ENCODE results near the gene MIF4GD.
A peak's percentile ranks its signal among the peaks of the same experiment; 100 is the strongest.
"Not testable (repeated sequence)": the region's sequence is repeated elsewhere in the genome, so short reads cannot be mapped to it uniquely, and the experiment has no call there.

MIF4GD gene

DNA sequence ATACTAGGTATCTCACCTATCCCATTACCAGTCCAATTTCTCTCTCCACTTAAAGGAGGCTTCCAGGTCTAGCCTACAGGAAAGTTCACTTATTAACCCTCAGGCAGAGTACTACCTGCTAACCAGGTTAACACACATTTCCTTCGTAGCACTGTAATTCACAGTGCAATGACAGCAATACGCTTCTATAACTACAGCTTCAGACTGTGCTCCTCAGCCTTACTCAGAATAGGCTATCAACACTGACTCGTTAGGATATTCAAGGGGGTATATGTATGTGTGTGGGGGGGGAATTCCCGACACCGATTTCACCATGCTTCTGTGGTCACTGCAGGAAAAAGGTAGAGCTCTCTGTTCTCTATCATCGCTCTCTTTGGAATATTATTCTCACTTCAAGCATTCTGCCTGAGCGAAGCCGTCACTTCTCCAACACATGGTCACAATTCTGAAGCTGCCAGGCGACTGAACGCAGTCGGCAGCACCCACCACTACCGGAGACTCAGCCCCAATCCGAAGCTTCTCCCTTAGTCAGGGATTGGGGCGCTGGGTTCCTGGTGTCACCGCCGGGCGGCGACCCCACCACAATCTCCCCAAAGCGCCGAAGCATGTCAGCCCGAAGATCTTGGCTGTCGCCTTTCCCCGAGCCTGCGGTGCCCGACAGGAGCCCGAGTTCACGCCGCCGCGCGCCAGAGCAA is 10.2 kb downstream of the MIF4GD start:
- Histone ChIP-seq H3K4me1 (peaks cover 9% of the 10 kb centered on the region), H3K27me3 (ENCODE audit: low read depth) (no peaks in the 10 kb centered on the region), H3K9me3 (no peaks in the 10 kb centered on the region), H3K4me3 (peak overlapping the region; percentile 100), H3K36me3 (replicated peaks) (peaks cover 39% of the 10 kb centered on the region)
- no peak for DNase-seq (ENCODE audit: low spot score in 2 of 2)
- in situ Hi-C loops (cut with MboI; ENCODE audit: low sequenced_read_pairs): no loop called here

- H3K27me3 ChIP-seq (ENCODE audit: low read depth); in situ Hi-C loops (cut with MboI; ENCODE audit: low sequenced_read_pairs); H3K4me1 ChIP-seq; H3K4me3 ChIP-seq; DNase-seq (ENCODE audit: low spot score in 2 of 2); H3K9me3 ChIP-seq: not testable (repeated sequence)
- peaks cover 14% of the 10 kb centered on the region for H3K36me3 ChIP-seq (replicated peaks)
Observed at GRCh38 chr17:75257228-75257627, 13.8 kb downstream of the MIF4GD start.

GRCh38 chr17:75255954-75256698 is 14.9 kb downstream of the MIF4GD start:
- in situ Hi-C loops (cut with MboI; ENCODE audit: low sequenced_read_pairs): not testable (repeated sequence)

DNA sequence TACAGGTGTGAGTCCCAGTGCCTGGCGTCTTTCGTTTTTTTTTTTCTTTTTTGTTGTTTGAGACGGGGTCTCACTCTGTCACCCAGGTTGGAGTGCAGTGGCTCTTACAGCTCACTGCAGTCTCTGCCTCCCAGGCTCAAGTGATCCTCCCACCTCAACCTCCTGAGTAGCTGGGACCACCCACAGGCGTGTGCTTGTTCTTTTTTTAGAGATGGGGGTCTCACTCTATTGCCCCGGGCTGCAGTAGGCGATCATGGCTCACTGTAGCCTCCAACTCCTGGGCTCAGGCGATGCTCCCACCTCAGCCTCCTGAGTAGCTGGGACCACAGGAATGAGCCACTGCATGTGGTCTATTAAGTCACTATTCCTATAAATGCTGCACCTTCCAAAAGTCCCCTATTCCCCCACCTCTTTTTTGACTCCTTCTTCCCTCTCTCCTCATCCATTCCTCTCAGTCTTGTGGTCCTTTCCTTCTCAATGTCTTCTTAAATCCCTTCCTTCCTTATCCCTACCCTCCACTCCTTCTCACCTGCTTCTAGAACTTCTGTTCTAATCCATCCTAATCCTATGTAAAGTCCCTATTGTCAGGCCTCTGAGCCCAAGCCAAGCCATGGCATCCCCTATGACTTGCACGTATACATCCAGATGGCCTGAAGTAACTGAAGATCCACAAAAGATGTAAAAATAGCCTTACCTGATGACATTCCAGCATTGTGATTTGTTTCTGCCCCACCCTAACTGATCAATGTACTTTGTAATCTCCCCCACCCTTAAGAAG is 18.8 kb downstream of the MIF4GD start:
- Histone ChIP-seq H3K27me3 (ENCODE audit: low read depth) (no peaks in the 10 kb centered on the region), H3K36me3 (replicated peaks) (no peaks in the 10 kb centered on the region), H3K9me3 (no peaks in the 10 kb centered on the region), H3K4me3 (no peak overlapping the region), H3K4me1 (no peaks in the 10 kb centered on the region)
- DNase-seq (ENCODE audit: low spot score in 2 of 2): no peak
- in situ Hi-C loops (cut with MboI; ENCODE audit: low sequenced_read_pairs): no loop called here

More at GRCh38 chr17:75255954-75256698, 14.9 kb downstream of the MIF4GD start:
- H3K4me1 ChIP-seq; H3K36me3 ChIP-seq (replicated peaks); DNase-seq (ENCODE audit: low spot score in 2 of 2); H3K27me3 ChIP-seq (ENCODE audit: low read depth); H3K9me3 ChIP-seq; H3K4me3 ChIP-seq: not testable (repeated sequence)

DNA sequence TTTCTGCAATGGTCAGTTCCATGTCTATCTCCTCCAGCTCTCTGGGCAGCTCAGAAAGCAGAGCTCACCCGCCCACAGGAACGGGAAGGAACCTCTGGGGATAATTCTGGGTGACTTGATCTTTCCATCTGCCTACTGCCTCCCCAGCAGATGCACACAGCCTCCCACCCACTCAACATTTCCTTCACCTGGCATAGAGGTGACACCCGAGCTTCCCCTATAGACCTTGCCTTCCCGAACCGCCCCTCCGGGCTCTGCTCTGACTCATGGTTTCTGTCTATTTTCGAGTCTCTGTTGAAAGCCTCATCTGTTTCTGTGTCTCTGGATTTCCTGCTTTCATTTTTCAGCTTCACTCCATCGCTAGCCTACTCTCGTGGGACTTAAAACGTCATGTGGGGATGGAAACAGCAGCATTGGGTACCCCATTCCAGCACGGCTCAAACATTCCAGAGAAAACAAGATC is 21.0 kb downstream of the MIF4GD start:
- no peaks in the 10 kb centered on the region for H3K27me3 ChIP-seq (ENCODE audit: low read depth)
- no peak for DNase-seq (ENCODE audit: low spot score in 2 of 2)
- H3K9me3 ChIP-seq: no peaks in the 10 kb centered on the region
- peaks cover 15% of the 10 kb centered on the region for H3K36me3 ChIP-seq (replicated peaks)
- H3K4me3 ChIP-seq: no peak overlapping the region
- in situ Hi-C loops (cut with MboI; ENCODE audit: low sequenced_read_pairs): no loop called here
- H3K4me1 ChIP-seq: no peaks in the 10 kb centered on the region

- no peaks in the 10 kb centered on the region for H3K4me1 ChIP-seq
Observed at GRCh38 chr17:75249564-75249963, 21.5 kb downstream of the MIF4GD start.

DNA sequence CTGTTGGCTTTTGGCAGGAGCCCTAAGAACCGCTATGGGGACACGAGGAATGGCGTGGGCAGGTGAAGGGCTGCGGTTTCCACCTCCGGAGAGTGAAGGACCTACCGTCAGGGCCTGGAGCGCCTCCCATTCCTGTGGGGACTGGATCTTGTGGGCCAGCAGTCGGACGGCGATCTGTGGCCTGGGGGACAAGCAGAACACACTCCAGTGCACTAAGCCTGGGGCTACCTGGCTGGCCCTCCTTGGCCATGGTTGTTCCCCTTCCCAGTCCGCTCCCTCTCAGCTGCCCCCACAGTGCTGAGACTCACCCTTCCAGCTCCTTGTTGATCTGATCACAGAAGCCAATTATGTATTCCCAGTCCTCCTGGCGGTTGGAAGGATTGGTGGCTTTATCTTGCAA is 24.6 kb downstream of the MIF4GD start:
- H3K4me3 ChIP-seq: no peak overlapping the region
- H3K4me1 ChIP-seq: no peaks in the 10 kb centered on the region
- DNase-seq (ENCODE audit: low spot score in 2 of 2): no peak
- no peaks in the 10 kb centered on the region for H3K27me3 ChIP-seq (ENCODE audit: low read depth)
- H3K9me3 ChIP-seq: no peaks in the 10 kb centered on the region
- in situ Hi-C loops (cut with MboI; ENCODE audit: low sequenced_read_pairs): no loop called here
- H3K36me3 ChIP-seq (replicated peaks): peaks cover 51% of the 10 kb centered on the region

More at GRCh38 chr17:75249564-75249963, 21.5 kb downstream of the MIF4GD start:
- in situ Hi-C loops (cut with MboI; ENCODE audit: low sequenced_read_pairs): no loop called here
- Histone ChIP-seq H3K9me3 (no peaks in the 10 kb centered on the region), H3K27me3 (ENCODE audit: low read depth) (no peaks in the 10 kb centered on the region), H3K4me3 (no peak overlapping the region), H3K36me3 (replicated peaks) (peaks cover 20% of the 10 kb centered on the region)
- no peak for DNase-seq (ENCODE audit: low spot score in 2 of 2)

GRCh38 chr17:75245011-75245410 is 26.0 kb downstream of the MIF4GD start:
- no peak for DNase-seq (ENCODE audit: low spot score in 2 of 2)
- H3K9me3 ChIP-seq: no peaks in the 10 kb centered on the region
- H3K4me3 ChIP-seq: no peak overlapping the region
- peaks cover 65% of the 10 kb centered on the region for H3K36me3 ChIP-seq (replicated peaks)
- no peaks in the 10 kb centered on the region for H3K4me1 ChIP-seq
- no peaks in the 10 kb centered on the region for H3K27me3 ChIP-seq (ENCODE audit: low read depth)
- in situ Hi-C loops (cut with MboI; ENCODE audit: low sequenced_read_pairs): no loop called here

- DNase-seq (ENCODE audit: low spot score in 2 of 2): no peak
- Histone ChIP-seq H3K4me1 (no peaks in the 10 kb centered on the region), H3K9me3 (no peaks in the 10 kb centered on the region), H3K4me3 (no peak overlapping the region), H3K36me3 (replicated peaks) (peaks cover 70% of the 10 kb centered on the region), H3K27me3 (ENCODE audit: low read depth) (no peaks in the 10 kb centered on the region)
- in situ Hi-C loops (cut with MboI; ENCODE audit: low sequenced_read_pairs): no loop called here
Observed at GRCh38 chr17:75244133-75244866, 26.7 kb downstream of the MIF4GD start.

GRCh38 chr17:75242461-75243042 is 28.5 kb downstream of the MIF4GD start:
- Histone ChIP-seq H3K4me1 (no peaks in the 10 kb centered on the region), H3K27me3 (ENCODE audit: low read depth) (no peaks in the 10 kb centered on the region), H3K4me3 (no peak overlapping the region), H3K36me3 (replicated peaks) (peaks cover 86% of the 10 kb centered on the region), H3K9me3 (no peaks in the 10 kb centered on the region)
- in situ Hi-C loops (cut with MboI; ENCODE audit: low sequenced_read_pairs): no loop called here
- no peak for DNase-seq (ENCODE audit: low spot score in 2 of 2)

GRCh38 chr17:75241996-75242460 is 29.0 kb downstream of the MIF4GD start:
- no peak overlapping the region for H3K4me3 ChIP-seq
- H3K9me3 ChIP-seq: no peaks in the 10 kb centered on the region
- in situ Hi-C loops (cut with MboI; ENCODE audit: low sequenced_read_pairs): no loop called here
- no peak for DNase-seq (ENCODE audit: low spot score in 2 of 2)
- peaks cover 91% of the 10 kb centered on the region for H3K36me3 ChIP-seq (replicated peaks)
- H3K27me3 ChIP-seq (ENCODE audit: low read depth): no peaks in the 10 kb centered on the region
- H3K4me1 ChIP-seq: no peaks in the 10 kb centered on the region

DNA sequence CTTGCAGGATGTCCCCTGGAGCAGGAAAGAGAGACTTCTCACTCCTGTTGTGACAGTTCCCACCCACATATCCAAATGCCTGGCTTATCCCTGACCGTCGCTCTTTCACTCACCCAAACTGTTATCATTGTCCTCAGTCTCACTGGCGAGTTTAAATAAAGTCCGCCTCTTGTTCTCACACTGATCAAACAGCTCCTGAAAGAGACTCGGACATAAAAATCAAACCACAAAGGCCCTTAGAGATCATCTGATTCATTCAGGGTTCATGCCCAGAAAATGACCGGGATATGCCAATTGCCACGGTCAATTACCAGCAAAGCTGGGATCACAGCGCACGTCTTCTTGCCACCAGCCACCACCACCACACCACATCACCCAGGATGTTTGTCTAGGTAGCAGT is 29.5 kb downstream of the MIF4GD start:
- Histone ChIP-seq H3K9me3 (no peaks in the 10 kb centered on the region), H3K4me3 (no peak overlapping the region), H3K36me3 (replicated peaks) (peaks cover 94% of the 10 kb centered on the region), H3K27me3 (ENCODE audit: low read depth) (no peaks in the 10 kb centered on the region), H3K4me1 (no peaks in the 10 kb centered on the region)
- in situ Hi-C loops (cut with MboI; ENCODE audit: low sequenced_read_pairs): no loop called here
- no peak for DNase-seq (ENCODE audit: low spot score in 2 of 2)

DNA sequence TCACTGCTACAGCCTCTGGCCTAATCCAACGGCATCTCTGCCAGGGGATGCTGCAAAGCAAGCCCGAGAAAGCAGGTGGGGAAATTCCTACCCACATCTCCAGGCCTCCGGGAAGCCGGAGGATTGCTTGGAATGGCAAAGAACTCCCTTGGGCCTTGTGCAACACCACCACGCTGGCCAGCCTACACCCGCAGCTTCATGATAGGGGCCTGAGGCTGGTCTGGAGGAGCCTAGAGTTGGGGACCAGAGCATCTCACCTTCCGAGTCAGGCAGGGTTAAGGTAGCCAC is 29.9 kb downstream of the MIF4GD start:
- Histone ChIP-seq H3K36me3 (replicated peaks) (peaks cover 94% of the 10 kb centered on the region), H3K4me1 (no peaks in the 10 kb centered on the region), H3K4me3 (no peak overlapping the region), H3K9me3 (no peaks in the 10 kb centered on the region), H3K27me3 (ENCODE audit: low read depth) (no peaks in the 10 kb centered on the region)
- in situ Hi-C loops (cut with MboI; ENCODE audit: low sequenced_read_pairs): no loop called here
- DNase-seq (ENCODE audit: low spot score in 2 of 2): no peak

Data from HAP-1 (cell line).